Adipocyte (in vitro differentiated cells): ENCODE results near the gene PHF11.
A peak's percentile ranks its signal among the peaks of the same experiment; 100 is the strongest.

Experiments used
- DNase-seq: peaks from one replicate; pipeline ENCODE4 v3.0.0-alpha.2; 2015; ENCODE audit warnings: low read depth
- H3K27me3 ChIP-seq: replicated peaks from 2 replicates; pipeline ENCODE4 v1.7.0; 2013; ENCODE audit warnings: mild to moderate bottlenecking, low read length, moderate library complexity; ENCODE audit not compliant: control insufficient read depth, insufficient read depth
- H3K36me3 ChIP-seq: 2 replicates; pipeline ENCODE4 v1.7.0; 2013; ENCODE audit warnings: low read length, mild to moderate bottlenecking, moderate library complexity; ENCODE audit not compliant: control insufficient read depth, insufficient read depth, severe bottlenecking
- H3K4me1 ChIP-seq: 2 replicates; pipeline ENCODE4 v1.7.0; 2013; ENCODE audit warnings: mild to moderate bottlenecking, low read length, moderate library complexity; ENCODE audit not compliant: control insufficient read depth, insufficient read depth
- H3K4me3 ChIP-seq: 2 replicates; pipeline ENCODE4 v1.7.0; 2013; ENCODE audit warnings: mild to moderate bottlenecking, low read length, moderate library complexity
- H3K9ac ChIP-seq: 2 replicates; pipeline ENCODE4 v1.7.0; 2013; ENCODE audit warnings: mild to moderate bottlenecking, low read length, moderate library complexity
- H3K9me3 ChIP-seq: 2 replicates; pipeline ENCODE4 v1.7.0; 2013; ENCODE audit warnings: mild to moderate bottlenecking, low read length, moderate library complexity; ENCODE audit not compliant: control insufficient read depth

PHF11 gene

GRCh38 chr13:49498206-49498605, 2.5 kb downstream of the PHF11 start:
- no peak for DNase-seq
- H3K4me1 ChIP-seq: peaks cover 26% of the 10 kb centered on the region
- H3K9ac ChIP-seq: no peak overlapping the region
- no peaks in the 10 kb centered on the region for H3K36me3 ChIP-seq
- no peaks in the 10 kb centered on the region for H3K9me3 ChIP-seq
- H3K27me3 ChIP-seq: no peaks in the 10 kb centered on the region
- H3K4me3 ChIP-seq: no peak overlapping the region

GRCh38 chr13:49499889-49500660, 4.3 kb downstream of the PHF11 start:
- H3K4me3 ChIP-seq: peak overlapping the region; percentile 36
- no peaks in the 10 kb centered on the region for H3K9me3 ChIP-seq
- H3K9ac ChIP-seq: peak overlapping the region; percentile 23
- no peaks in the 10 kb centered on the region for H3K27me3 ChIP-seq
- H3K36me3 ChIP-seq: no peaks in the 10 kb centered on the region
- peak; percentile 89 for DNase-seq
- H3K4me1 ChIP-seq: peaks cover 30% of the 10 kb centered on the region

GRCh38 chr13:49502954-49503353, 7.2 kb downstream of the PHF11 start:
- peaks cover 39% of the 10 kb centered on the region for H3K4me1 ChIP-seq
- DNase-seq: no peak
- no peaks in the 10 kb centered on the region for H3K9me3 ChIP-seq

GRCh38 chr13:49503951-49504350, 8.2 kb downstream of the PHF11 start:
- no peaks in the 10 kb centered on the region for H3K9me3 ChIP-seq
- no peak for DNase-seq
- H3K9ac ChIP-seq: no peak overlapping the region
- no peaks in the 10 kb centered on the region for H3K27me3 ChIP-seq
- peaks cover 36% of the 10 kb centered on the region for H3K4me1 ChIP-seq
- no peak overlapping the region for H3K4me3 ChIP-seq
- peaks cover 7% of the 10 kb centered on the region for H3K36me3 ChIP-seq

More at GRCh38 chr13:49502954-49503353, 7.2 kb downstream of the PHF11 start:
- H3K36me3 ChIP-seq: peaks cover 7% of the 10 kb centered on the region
- H3K4me3 ChIP-seq: no peak overlapping the region
- peak overlapping the region; percentile 41 for H3K9ac ChIP-seq
- no peaks in the 10 kb centered on the region for H3K27me3 ChIP-seq

- no peak for DNase-seq
These were observed 16.8 kb downstream of the PHF11 start for GRCh38 chr13:49512578-49512977.

GRCh38 chr13:49516467-49516866, 20.7 kb downstream of the PHF11 start:
- peaks cover 64% of the 10 kb centered on the region for H3K36me3 ChIP-seq
- no peak overlapping the region for H3K4me3 ChIP-seq
- no peaks in the 10 kb centered on the region for H3K27me3 ChIP-seq
- H3K9ac ChIP-seq: no peak overlapping the region
- H3K9me3 ChIP-seq: no peaks in the 10 kb centered on the region
- DNase-seq: no peak
- no peaks in the 10 kb centered on the region for H3K4me1 ChIP-seq

More at GRCh38 chr13:49512578-49512977, 16.8 kb downstream of the PHF11 start:
- Histone ChIP-seq H3K9me3 (no peaks in the 10 kb centered on the region), H3K4me3 (no peak overlapping the region), H3K4me1 (no peaks in the 10 kb centered on the region), H3K27me3 (no peaks in the 10 kb centered on the region), H3K9ac (no peak overlapping the region), H3K36me3 (peaks cover 45% of the 10 kb centered on the region)

- no peaks in the 10 kb centered on the region for H3K9me3 ChIP-seq
- DNase-seq: no peak
- H3K27me3 ChIP-seq: no peaks in the 10 kb centered on the region
- peaks cover 72% of the 10 kb centered on the region for H3K36me3 ChIP-seq
- H3K4me1 ChIP-seq: no peaks in the 10 kb centered on the region
- H3K9ac ChIP-seq: no peak overlapping the region
- no peak overlapping the region for H3K4me3 ChIP-seq
These were observed 21.7 kb downstream of the PHF11 start for GRCh38 chr13:49517461-49517860.

- H3K9me3 ChIP-seq: no peaks in the 10 kb centered on the region
- no peak overlapping the region for H3K4me3 ChIP-seq
- DNase-seq: no peak
- no peaks in the 10 kb centered on the region for H3K27me3 ChIP-seq
- H3K9ac ChIP-seq: no peak overlapping the region
- H3K36me3 ChIP-seq: peaks cover 67% of the 10 kb centered on the region
- H3K4me1 ChIP-seq: no peaks in the 10 kb centered on the region
These were observed 25.5 kb downstream of the PHF11 start for GRCh38 chr13:49521224-49521623.

- DNase-seq: peak; percentile 17
These were observed 29.2 kb downstream of the PHF11 start for GRCh38 chr13:49524740-49525501.

GRCh38 chr13:49527123-49527522, 31.4 kb downstream of the PHF11 start:
- Histone ChIP-seq H3K4me1 (no peaks in the 10 kb centered on the region), H3K27me3 (no peaks in the 10 kb centered on the region), H3K4me3 (no peak overlapping the region), H3K9ac (no peak overlapping the region), H3K36me3 (peaks cover 70% of the 10 kb centered on the region), H3K9me3 (no peaks in the 10 kb centered on the region)
- no peak for DNase-seq

More at GRCh38 chr13:49524740-49525501, 29.2 kb downstream of the PHF11 start:
- Histone ChIP-seq H3K9me3 (no peaks in the 10 kb centered on the region), H3K36me3 (peaks cover 81% of the 10 kb centered on the region), H3K4me3 (no peak overlapping the region), H3K4me1 (no peaks in the 10 kb centered on the region), H3K9ac (no peak overlapping the region), H3K27me3 (no peaks in the 10 kb centered on the region)

GRCh38 chr13:49528161-49528560, 32.4 kb downstream of the PHF11 start:
- DNase-seq: no peak
- no peak overlapping the region for H3K9ac ChIP-seq
- H3K4me3 ChIP-seq: no peak overlapping the region
- no peaks in the 10 kb centered on the region for H3K9me3 ChIP-seq
- H3K4me1 ChIP-seq: no peaks in the 10 kb centered on the region
- peaks cover 59% of the 10 kb centered on the region for H3K36me3 ChIP-seq
- H3K27me3 ChIP-seq: no peaks in the 10 kb centered on the region
